H9 (cell line): Measurements from ENCODE around the gene TOM1L2. TPM values are rescaled to one million over a fixed set of nuclear protein-coding genes. Genes with fewer than 3 reads are reported as not detected.

Source experiments
- DNase-seq: peaks from one replicate; pipeline ENCODE4 v3.0.0-alpha.2; 2017
- H2AFZ ChIP-seq: one replicate; pipeline ENCODE4 v1.6.1; 2013; ENCODE audit warnings: mild to moderate bottlenecking, low read length, control low read depth, moderate library complexity
- H2AK5ac ChIP-seq: 2 replicates; pipeline ENCODE4 v1.6.1; 2013; ENCODE audit warnings: low read length, control low read depth, mixed read lengths; ENCODE audit not compliant: insufficient read length
- H2BK120ac ChIP-seq: one replicate; pipeline ENCODE4 v1.6.1; 2013; ENCODE audit warnings: low read depth, mild to moderate bottlenecking, low read length, control low read depth, inconsistent platforms; ENCODE audit not compliant: poor library complexity, severe bottlenecking
- H2BK12ac ChIP-seq: 2 replicates; pipeline ENCODE4 v1.6.1; 2013; ENCODE audit warnings: low read length, control low read depth, mixed read lengths, low read depth; ENCODE audit not compliant: insufficient read length
- H2BK15ac ChIP-seq: 2 replicates; pipeline ENCODE4 v1.6.1; 2013; ENCODE audit warnings: low read depth, low read length, control low read depth
- H2BK20ac ChIP-seq: one replicate; pipeline ENCODE4 v1.6.1; 2013; ENCODE audit warnings: low read depth, mild to moderate bottlenecking, low read length, control low read depth, inconsistent platforms; ENCODE audit not compliant: poor library complexity, severe bottlenecking
- H2BK5ac ChIP-seq: 2 replicates; pipeline ENCODE4 v1.6.1; 2013; ENCODE audit warnings: low read length, control low read depth, mixed read lengths; ENCODE audit not compliant: insufficient read length
- H3K14ac ChIP-seq: 2 replicates; pipeline ENCODE4 v1.6.1; 2013; ENCODE audit warnings: low read length, control low read depth; ENCODE audit not compliant: insufficient read depth
- H3K18ac ChIP-seq: 2 replicates; pipeline ENCODE4 v1.6.1; 2013; ENCODE audit warnings: low read depth, mild to moderate bottlenecking, mixed read lengths, low read length, control low read depth; ENCODE audit not compliant: insufficient read length
- H3K23ac ChIP-seq: 2 replicates; pipeline ENCODE4 v1.6.1; 2013; ENCODE audit warnings: low read length, control low read depth, mixed read lengths, low read depth; ENCODE audit not compliant: insufficient read length
- H3K23me2 ChIP-seq: 2 replicates; pipeline ENCODE4 v1.6.1; 2013; ENCODE audit warnings: low read depth, mild to moderate bottlenecking, mixed read lengths, low read length, control low read depth; ENCODE audit not compliant: insufficient read length, poor library complexity, severe bottlenecking
- H3K27ac ChIP-seq: 2 replicates; pipeline ENCODE4 v1.5.1; 2013; ENCODE audit warnings: low read length, control low read depth, mixed read lengths, low read depth; ENCODE audit not compliant: insufficient read length
- H3K27me3 ChIP-seq: 2 replicates; pipeline ENCODE4 v1.6.1; 2013; ENCODE audit warnings: low read length, control low read depth, inconsistent platforms; ENCODE audit not compliant: insufficient read depth
- H3K4ac ChIP-seq: 2 replicates; pipeline ENCODE4 v1.6.1; 2013; ENCODE audit warnings: low read depth, mild to moderate bottlenecking, control low read depth, inconsistent platforms, low read length, moderate library complexity
- H3K4me1 ChIP-seq: 2 replicates; pipeline ENCODE4 v1.6.1; 2013; ENCODE audit warnings: low read length, control low read depth, inconsistent platforms; ENCODE audit not compliant: insufficient read depth
- H3K4me2 ChIP-seq: 2 replicates; pipeline ENCODE4 v1.6.1; 2013; ENCODE audit warnings: low read length, control low read depth, mixed read lengths; ENCODE audit not compliant: insufficient read length, insufficient read depth
- H3K56ac ChIP-seq: 2 replicates; pipeline ENCODE4 v1.6.1; 2013; ENCODE audit warnings: low read depth, mild to moderate bottlenecking, mixed read lengths, low read length, control low read depth; ENCODE audit not compliant: insufficient read length
- H3K79me1 ChIP-seq: 2 replicates; pipeline ENCODE4 v1.6.1; 2013; ENCODE audit warnings: low read depth, mild to moderate bottlenecking, moderate library complexity, low read length, control low read depth, inconsistent platforms; ENCODE audit not compliant: insufficient read depth, poor library complexity, severe bottlenecking
- H3K79me2 ChIP-seq: 2 replicates; pipeline ENCODE4 v1.6.1; 2013; ENCODE audit warnings: low read length, control low read depth, inconsistent platforms; ENCODE audit not compliant: insufficient read depth
- H3K9ac ChIP-seq: 2 replicates; pipeline ENCODE4 v1.6.1; 2013; ENCODE audit warnings: low read length, control low read depth, mixed read lengths; ENCODE audit not compliant: insufficient read length; ENCODE audit errors: extremely low read depth
- H3K9me3 ChIP-seq: one replicate; pipeline ENCODE4 v1.6.1; 2013; ENCODE audit warnings: low read depth, low read length, inconsistent platforms; ENCODE audit not compliant: control insufficient read depth
- H3T11ph ChIP-seq: one replicate; pipeline ENCODE4 v1.6.1; 2013; ENCODE audit warnings: mild to moderate bottlenecking, low read length, control low read depth, inconsistent platforms
- H4K20me1 ChIP-seq: one replicate; pipeline ENCODE4 v1.6.1; 2013; ENCODE audit not compliant: control insufficient read depth, insufficient read length, insufficient read depth
- H4K5ac ChIP-seq: 2 replicates; pipeline ENCODE4 v1.6.1; 2013; ENCODE audit warnings: low read depth, mild to moderate bottlenecking, mixed read lengths, low read length, control low read depth; ENCODE audit not compliant: insufficient read length
- H4K8ac ChIP-seq: replicated peaks from 2 replicates; pipeline ENCODE4 v1.6.1; 2013; ENCODE audit warnings: low read length, control low read depth, mixed read lengths, low read depth; ENCODE audit not compliant: insufficient read length
- H4K91ac ChIP-seq: 2 replicates; pipeline ENCODE4 v1.6.1; 2013; ENCODE audit warnings: low read depth, mild to moderate bottlenecking, moderate library complexity, mixed read lengths, low read length, control low read depth; ENCODE audit not compliant: insufficient read length
- H3K27ac Mint-ChIP-seq, 3 experiments: 2 replicates in 2 of 3; 3 replicates in 1 of 3; pipeline ENCODE4 v1.8.0; 2020 to 2021; ENCODE audit warnings: mixed read lengths in 3 of 3, mild to moderate bottlenecking in 1 of 3, moderate library complexity in 1 of 3
- H3K27me3 Mint-ChIP-seq: 2 replicates; pipeline ENCODE4 v1.8.0; 2021; ENCODE audit warnings: low read depth, mild to moderate bottlenecking, moderate library complexity, mixed read lengths
- H3K36me3 Mint-ChIP-seq, 3 experiments: 2 replicates in 2 of 3; 3 replicates in 1 of 3; pipeline ENCODE4 v1.8.0; 2020 to 2021; ENCODE audit warnings: low read depth in 3 of 3, mixed read lengths in 3 of 3; ENCODE audit not compliant: insufficient read depth in 1 of 3
- H3K4me1 Mint-ChIP-seq, 2 experiments: 2 replicates each; pipeline ENCODE4 v1.8.0; 2020; ENCODE audit warnings: mixed read lengths in 2 of 2
- H3K4me3 Mint-ChIP-seq, 2 experiments: 2 replicates in 1 of 2; 3 replicates in 1 of 2; pipeline ENCODE4 v1.8.0; 2020 to 2021; ENCODE audit warnings: mild to moderate bottlenecking in 2 of 2, mixed read lengths in 2 of 2, moderate library complexity in 1 of 2
- H3K9me3 Mint-ChIP-seq, 2 experiments: 2 replicates in 1 of 2; 3 replicates in 1 of 2; pipeline ENCODE4 v1.8.0; 2020; ENCODE audit warnings: mild to moderate bottlenecking in 2 of 2, mixed read lengths in 2 of 2, moderate library complexity in 1 of 2
- CTCF ChIP-seq: fragments of 200-600 bp; sonication (generic); conservative IDR thresholded peaks from 3 replicates; pipeline ENCODE4 v1.8.0; 2021; ENCODE audit warnings: antibody characterized with exemption, mild to moderate bottlenecking
- WGBS: extraction: QIAGEN DNeasy Blood & Tissue Kit; methylation state at CpG from one replicate; pipeline ENCODE4 v1.1.7; 2013; ENCODE audit warnings: missing lambda C conversion rate, low lambda C conversion rate, mixed read lengths; ENCODE audit not compliant: insufficient read length; ENCODE audit errors: extremely low coverage; 5-methylcytosine and 5-hydroxymethylcytosine counted together
- total RNA-seq: library from RNA; stranded (reverse); gene quantifications from 2 replicates; pipeline ENCODE4 v1.2.1, GENCODE V29; 2021

The TOM1L2 gene
- total RNA-seq, 1 experiment from 2014 or later, result 4.6 TPM

DNA sequence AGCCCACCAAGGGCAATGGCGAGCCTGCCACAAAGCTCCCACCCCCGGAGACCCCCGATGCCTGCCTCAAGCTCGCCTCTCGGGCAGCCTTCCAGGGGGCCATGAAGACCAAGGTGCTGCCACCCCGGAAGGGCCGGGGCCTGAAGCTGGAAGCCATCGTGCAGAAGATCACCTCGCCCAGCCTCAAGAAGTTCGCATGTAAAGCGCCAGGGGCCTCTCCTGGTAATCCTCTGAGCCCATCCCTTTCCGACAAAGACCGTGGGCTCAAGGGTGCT lies 175.5 kb downstream of the TOM1L2 start:
- Histone ChIP-seq H4K5ac (no peak overlapping the region), H3K14ac (no peak overlapping the region), H3K4me1 (peaks cover 3% of the 10 kb centered on the region; the same call in 1 of the 2 replicates), H2AK5ac (no peak overlapping the region), H3K4me2 (no peak overlapping the region), H4K8ac (no peak overlapping the region), H3K4ac (no peak overlapping the region), H3K56ac (no peak overlapping the region), H3K23ac (no peak overlapping the region), H2BK15ac (no peak overlapping the region), H2BK5ac (no peak overlapping the region), H3K79me1 (no peaks in the 10 kb centered on the region), H2AFZ (no peak overlapping the region), H3K9ac (no peak overlapping the region), H3K27me3 (no peaks in the 10 kb centered on the region; the same call in 1 of the 2 replicates), H3K79me2 (no peaks in the 10 kb centered on the region), H4K91ac (no peak overlapping the region), H3T11ph (no peak overlapping the region), H2BK120ac (no peak overlapping the region), H4K20me1 (no peaks in the 10 kb centered on the region), H2BK12ac (no peak overlapping the region), H2BK20ac (no peak overlapping the region), H3K23me2 (no peaks in the 10 kb centered on the region), H3K9me3 (no peaks in the 10 kb centered on the region), H3K18ac (no peak overlapping the region), H3K27ac (no peak overlapping the region)
- peaks cover 39% of the 10 kb centered on the region for H3K27me3 Mint-ChIP-seq
- H3K4me3 Mint-ChIP-seq, result no peak overlapping the region
- H3K27ac Mint-ChIP-seq, result no peak overlapping the region
- H3K36me3 Mint-ChIP-seq, result no peaks in the 10 kb centered on the region
- no peak for TF ChIP-seq CTCF
- WGBS, result no CpG with 5 or more reads among the region's 13 CpGs
- DNase-seq, result no peak
- peaks cover 26 to 40% of the 10 kb centered on the region in 2 experiments for H3K4me1 Mint-ChIP-seq
- H3K9me3 Mint-ChIP-seq, result no peaks in the 10 kb centered on the region; a peak in 1 of 5 replicates
